GM12873 (cell line): ENCODE results near the gene TMC6.

Experiments
- TF ChIP-seq, protein P1 (sequence below): IDR thresholded peaks from 2 replicates; pipeline ENCODE4 v1.5.1; 2012; ENCODE audit warnings: low read depth, mild to moderate bottlenecking, moderate library complexity, low read length, control low read depth; ENCODE audit not compliant: insufficient read depth; ENCODE audit errors: missing control alignments

Gene TMC6

DNA sequence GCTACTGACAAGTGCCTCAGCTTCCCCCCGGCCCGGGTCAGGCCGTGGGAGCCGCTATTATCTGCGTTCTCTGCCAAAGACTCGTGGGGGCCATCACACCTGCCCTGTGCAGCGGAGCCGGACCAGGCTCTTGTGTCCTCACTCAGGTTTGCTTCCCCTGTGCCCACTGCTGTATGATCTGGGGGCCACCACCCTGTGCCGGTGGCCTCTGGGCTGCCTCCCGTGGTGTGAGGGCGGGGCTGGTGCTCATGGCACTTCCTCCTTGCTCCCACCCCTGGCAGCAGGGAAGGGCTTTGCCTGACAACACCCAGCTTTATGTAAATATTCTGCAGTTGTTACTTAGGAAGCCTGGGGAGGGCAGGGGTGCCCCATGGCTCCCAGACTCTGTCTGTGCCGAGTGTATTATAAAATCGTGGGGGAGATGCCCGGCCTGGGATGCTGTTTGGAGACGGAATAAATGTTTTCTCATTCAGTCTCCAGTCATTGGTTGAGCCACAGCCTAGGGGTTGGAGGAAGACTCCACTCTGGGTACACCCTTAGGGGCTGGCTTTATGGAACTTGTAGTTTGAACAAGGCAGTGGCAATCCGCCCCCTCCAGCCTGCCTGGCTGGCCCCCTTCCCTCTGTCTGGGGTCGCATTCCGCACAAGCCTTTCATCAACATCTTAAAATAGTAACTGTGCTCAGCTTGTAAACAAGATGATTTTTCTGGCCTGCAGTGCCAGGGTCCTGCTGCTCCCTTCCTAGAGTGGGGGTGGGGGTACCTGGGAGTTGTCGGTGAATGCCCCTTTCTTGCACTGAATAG, 43.9 kb upstream of the TMC6 start:
- TF ChIP-seq, protein P1, sequence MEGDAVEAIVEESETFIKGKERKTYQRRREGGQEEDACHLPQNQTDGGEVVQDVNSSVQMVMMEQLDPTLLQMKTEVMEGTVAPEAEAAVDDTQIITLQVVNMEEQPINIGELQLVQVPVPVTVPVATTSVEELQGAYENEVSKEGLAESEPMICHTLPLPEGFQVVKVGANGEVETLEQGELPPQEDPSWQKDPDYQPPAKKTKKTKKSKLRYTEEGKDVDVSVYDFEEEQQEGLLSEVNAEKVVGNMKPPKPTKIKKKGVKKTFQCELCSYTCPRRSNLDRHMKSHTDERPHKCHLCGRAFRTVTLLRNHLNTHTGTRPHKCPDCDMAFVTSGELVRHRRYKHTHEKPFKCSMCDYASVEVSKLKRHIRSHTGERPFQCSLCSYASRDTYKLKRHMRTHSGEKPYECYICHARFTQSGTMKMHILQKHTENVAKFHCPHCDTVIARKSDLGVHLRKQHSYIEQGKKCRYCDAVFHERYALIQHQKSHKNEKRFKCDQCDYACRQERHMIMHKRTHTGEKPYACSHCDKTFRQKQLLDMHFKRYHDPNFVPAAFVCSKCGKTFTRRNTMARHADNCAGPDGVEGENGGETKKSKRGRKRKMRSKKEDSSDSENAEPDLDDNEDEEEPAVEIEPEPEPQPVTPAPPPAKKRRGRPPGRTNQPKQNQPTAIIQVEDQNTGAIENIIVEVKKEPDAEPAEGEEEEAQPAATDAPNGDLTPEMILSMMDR, result no peak

DNA sequence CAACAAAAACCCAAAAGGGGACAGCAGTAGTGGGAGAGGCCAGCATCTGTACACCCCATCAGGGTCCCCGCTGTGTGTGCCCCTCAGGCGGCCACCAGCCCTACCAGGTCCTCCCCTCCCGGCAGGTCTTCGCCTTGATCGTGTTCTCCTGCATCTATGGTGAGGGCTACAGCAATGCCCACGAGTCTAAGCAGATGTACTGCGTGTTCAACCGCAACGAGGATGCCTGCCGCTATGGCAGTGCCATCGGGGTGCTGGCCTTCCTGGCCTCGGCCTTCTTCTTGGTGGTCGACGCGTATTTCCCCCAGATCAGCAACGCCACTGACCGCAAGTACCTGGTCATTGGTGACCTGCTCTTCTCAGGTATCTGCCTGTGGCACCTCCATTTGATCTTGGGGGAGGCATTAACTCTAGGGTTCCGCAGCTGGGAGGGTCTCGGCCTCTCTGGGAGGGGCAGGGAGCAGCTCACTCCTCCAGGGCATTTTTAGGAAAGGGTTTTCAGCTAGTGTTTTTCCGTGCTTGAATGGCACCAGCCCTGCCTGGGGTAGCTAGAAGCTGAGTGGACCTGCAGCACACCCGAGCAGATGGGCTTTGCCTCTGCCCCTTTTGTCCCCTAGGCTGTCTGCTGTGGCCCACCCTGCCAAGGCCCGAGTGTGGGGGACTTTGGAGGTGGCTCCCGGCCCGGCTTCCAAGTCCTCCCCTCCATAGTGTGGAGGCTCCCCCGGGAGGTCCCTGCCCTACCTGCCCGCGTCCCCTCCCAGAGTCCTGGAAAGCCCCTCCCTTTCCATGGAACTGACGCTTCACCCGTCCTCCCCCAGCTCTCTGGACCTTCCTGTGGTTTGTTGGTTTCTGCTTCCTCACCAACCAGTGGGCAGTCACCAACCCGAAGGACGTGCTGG, 42.4 kb upstream of the TMC6 start:
- TF ChIP-seq, protein P1, result no peak

DNA sequence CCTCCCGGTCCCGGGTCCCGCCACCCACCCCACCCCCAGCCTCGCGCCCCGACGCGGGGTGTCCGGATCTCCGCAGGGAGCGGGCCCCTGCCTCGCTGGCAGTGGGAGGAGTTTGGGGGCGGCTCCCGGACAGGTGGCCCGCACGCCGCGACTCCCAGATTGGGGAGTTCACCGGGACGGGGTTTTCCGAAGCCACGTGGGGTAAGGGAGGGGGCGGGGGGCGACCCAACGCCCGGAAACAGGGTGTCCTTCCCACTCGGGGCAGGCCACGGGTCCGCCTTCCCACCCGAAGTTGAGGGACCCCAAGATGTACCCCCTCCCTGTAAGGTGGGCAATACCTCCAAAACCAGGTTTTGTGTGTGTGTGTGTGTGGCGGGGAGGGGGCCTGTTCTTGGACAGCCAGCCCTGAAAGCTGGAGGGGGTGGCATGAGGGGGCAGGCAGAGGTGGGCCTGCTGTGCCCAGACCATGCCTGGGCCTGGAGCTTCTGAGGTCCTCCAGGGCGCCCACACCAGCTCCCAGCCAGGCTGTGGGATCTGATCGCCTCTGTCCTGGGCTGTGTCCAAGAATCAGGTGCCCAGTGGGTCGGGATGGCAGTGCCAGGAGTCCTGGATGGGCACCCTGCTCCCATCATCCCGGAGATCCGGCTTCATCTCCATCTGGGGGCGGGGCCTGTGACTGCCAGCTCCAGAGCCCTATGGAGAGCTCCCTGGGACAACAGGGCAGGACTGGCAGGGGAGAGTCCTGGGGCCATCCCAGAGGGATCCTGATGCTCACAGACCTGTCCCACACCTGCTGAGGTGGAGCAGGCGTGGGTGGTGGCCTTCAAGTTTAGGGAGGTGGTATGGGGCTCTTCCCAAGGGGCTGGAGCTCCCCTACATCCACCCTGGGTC, 40.6 kb upstream of the TMC6 start:
- TF ChIP-seq, protein P1, result no peak

DNA sequence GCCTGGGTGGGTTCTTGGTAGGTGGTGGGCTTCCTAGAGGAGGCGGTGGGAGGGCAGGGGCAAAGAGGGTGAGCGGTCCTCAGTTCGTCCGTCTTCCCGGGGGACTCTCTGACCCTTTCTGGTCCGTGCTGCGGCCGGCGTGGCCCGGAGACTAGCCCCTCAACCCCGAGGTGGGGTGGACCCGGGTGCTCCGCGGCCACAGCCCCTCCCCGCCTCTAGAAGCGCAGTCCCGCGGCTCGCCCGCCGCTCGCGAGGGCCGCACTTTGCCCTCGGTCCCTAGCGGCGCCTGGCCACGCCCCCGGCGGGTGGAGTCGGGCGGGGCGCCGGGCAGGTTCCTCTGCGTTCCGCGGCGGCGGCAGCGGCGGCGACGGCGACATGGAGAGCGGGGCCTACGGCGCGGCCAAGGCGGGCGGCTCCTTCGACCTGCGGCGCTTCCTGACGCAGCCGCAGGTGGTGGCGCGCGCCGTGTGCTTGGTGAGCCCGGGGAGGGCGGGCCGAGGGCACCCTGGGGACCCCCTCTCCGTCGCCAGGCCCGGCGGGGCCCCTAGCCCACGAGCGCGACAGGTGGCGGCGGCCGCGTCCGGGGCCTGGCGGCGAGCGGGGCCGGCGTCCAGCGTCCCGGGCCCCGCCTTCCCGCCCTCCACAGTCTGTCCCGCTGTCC, 39.8 kb upstream of the TMC6 start, which contains the start of gene SYNGR2:
TSS of gene SYNGR2 (plus strand) at position 340 of the 661 bp plus-strand sequence. CDS start at position 376, 36 bp downstream.
- TF ChIP-seq, protein P1, result no peak

DNA sequence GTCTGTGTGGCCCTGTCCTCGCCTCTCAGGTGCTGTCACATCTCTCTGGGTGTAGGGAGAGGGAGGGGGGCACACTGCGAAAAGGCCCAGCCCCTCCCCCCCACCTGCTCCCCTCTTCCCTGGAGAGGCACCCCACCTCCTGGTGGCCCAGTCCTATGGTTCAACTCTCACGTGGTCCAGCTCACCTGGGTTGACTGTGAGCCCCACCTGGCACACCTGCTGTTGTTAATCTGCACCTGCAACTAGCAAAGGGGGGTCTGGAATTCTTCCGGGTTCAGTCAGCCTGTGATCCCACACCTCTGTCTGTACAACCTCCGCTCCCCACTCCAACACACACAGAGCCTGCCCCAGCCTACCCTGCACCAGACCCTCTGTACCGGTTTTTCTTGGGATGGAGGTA, 37.9 kb upstream of the TMC6 start:
- TF ChIP-seq, protein P1, result no peak

DNA sequence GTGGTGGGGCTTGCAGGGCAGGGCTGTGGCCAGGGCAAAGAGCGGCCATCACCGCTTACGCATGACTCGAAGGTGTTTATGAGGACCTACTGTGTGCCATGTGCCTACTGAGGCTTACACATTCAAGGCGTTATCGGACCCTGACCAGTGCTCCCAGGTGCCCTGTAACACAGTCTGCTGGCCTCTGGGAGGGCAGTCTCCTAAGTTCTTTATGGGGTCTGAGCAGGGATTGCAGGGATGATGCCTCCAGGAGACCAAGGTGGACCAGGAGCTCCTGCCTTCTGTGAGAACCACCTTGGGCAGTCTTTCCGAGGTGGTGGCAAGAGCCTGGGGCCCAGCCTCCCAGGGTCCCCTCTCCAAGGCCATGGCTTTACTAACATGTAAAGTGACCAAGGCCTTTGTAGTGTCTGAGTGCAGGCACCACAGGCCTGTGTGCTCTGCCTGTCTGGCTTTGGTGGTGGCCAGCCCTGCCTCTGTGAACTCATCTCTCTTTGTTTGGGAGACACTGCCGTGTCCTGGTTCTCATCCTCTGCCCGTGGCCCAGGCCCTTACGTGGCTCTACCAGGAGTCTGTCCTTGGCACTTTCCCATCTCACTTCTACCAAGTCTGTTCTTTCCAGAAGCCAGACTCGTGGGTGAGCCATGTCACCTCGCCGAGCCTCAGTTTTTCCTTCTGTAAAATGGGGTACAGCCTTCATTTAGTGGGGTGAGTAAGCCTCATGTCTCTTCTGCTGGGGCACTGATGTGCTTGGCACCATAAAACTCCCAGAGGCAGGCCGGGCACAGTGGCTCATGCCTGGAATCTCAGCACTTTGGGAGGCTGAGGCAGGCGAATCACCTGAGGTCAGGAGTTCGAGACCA, 36.4 kb upstream of the TMC6 start:
- TF ChIP-seq, protein P1, result no peak
